Measurements from ENCODE around the gene PRKG1.

- TF ChIP-seq CTCF (conservative IDR thresholded peaks at IDR 0.05; ENCODE audit: low read depth, low read length): no peak
- TF ChIP-seq EZH2 (IDR thresholded peaks at IDR 0.05; ENCODE audit: low read length, unreplicated experiment): no peak
- TF ChIP-seq EZH2phosphoT487 (IDR thresholded peaks at IDR 0.05; ENCODE audit: borderline replicate concordance, low read length): no peak
Measured at GRCh38 chr10:51103554-51104217, 29.4 kb downstream of the PRKG1 start.
